HepG2 (cell line): ENCODE data around the gene ACSS1. TPM values are rescaled to one million over a fixed set of nuclear protein-coding genes. Genes with fewer than 3 reads are reported as not detected.

Experiments
- ATAC-seq: fragments of 200-7000 bp; cut with Tn5 transposase; 3 replicates; pipeline ENCODE4 v1.9.1; 2020; ENCODE audit warnings: mild to moderate bottlenecking, moderate library complexity
- BruUV-seq: library from RNA; stranded (reverse); fragments of 400-500 nt; replicated peaks from 2 replicates; lab custom pipeline; 2021; lab: Mats Ljungman, UMichigan
- CTCF ChIA-PET: fragments of 300-600 bp; formaldehyde crosslinking; extraction: SDS; loops from one replicate; lab custom pipeline; 2021; ENCODE audit warnings: low total read pairs, inconsistent platforms, low intra/inter-chr PET ratio; lab: Yijun Ruan, JAX
- POLR2A ChIA-PET: fragments of 350-600 bp; sonication (Branson Sonifier 250); formaldehyde crosslinking; loops from one replicate; lab custom pipeline; 2020; ENCODE audit warnings: antibody characterized with exemption, inconsistent platforms; lab: Yijun Ruan, JAX
- DNase-seq: peaks from one replicate; pipeline ENCODE4 v3.0.0-alpha.2; 2015; ENCODE audit warnings: low spot score
- FAIRE-seq: peaks from 3 replicates; lab custom pipeline; 2011; peaks lifted over from hg19 to GRCh38; lab: Jason Lieb, UNC
- H2AFZ ChIP-seq: one replicate; pipeline ENCODE4 v1.6.1; 2011; ENCODE audit warnings: low read length, inconsistent platforms
- H3K27ac ChIP-seq: fragments of 300-600 bp; 3 replicates; pipeline ENCODE4 v1.8.0; 2011; ENCODE audit warnings: mixed run types, mild to moderate bottlenecking, mixed read lengths, low read length, inconsistent platforms; ENCODE audit not compliant: insufficient read depth; ENCODE audit errors: extremely low read length
- H3K27me3 ChIP-seq, 2 experiments: fragments of 200-600 bp in 1 of 2; 2 replicates in 1 of 2; 3 replicates in 1 of 2; pipeline versions ENCODE4 v1.6.0 to v1.8.0; 2011; ENCODE audit warnings: low read length in 2 of 2, mild to moderate bottlenecking in 2 of 2, moderate library complexity in 2 of 2, inconsistent platforms in 1 of 2; ENCODE audit not compliant: insufficient read depth in 2 of 2, control insufficient read depth in 1 of 2
- H3K36me3 ChIP-seq, 2 experiments: fragments of 200-600 bp in 1 of 2; replicated peaks in 1 of 2; 2 replicates in 1 of 2; 3 replicates in 1 of 2; pipeline versions ENCODE4 v1.5.1 to v1.8.0; 2011; ENCODE audit warnings: low read length in 2 of 2, inconsistent platforms in 1 of 2; ENCODE audit not compliant: insufficient read depth in 2 of 2, control insufficient read depth in 1 of 2
- H3K4me1 ChIP-seq: 2 replicates; pipeline ENCODE4 v1.5.1; 2012; ENCODE audit warnings: low read length, inconsistent platforms; ENCODE audit not compliant: insufficient read depth
- H3K4me2 ChIP-seq: 2 replicates; pipeline ENCODE4 v1.6.0; 2011; ENCODE audit warnings: low read depth, low read length, inconsistent platforms
- H3K4me3 ChIP-seq, 3 experiments: fragments of 200-600 bp in 1 of 3; sonication (generic), shearing (Covaris generic) in 1 of 3; replicated peaks in 1 of 3; 2 replicates each; pipeline ENCODE4 v1.5.1; 2011 to 2016; ENCODE audit warnings: low read length in 3 of 3, inconsistent platforms in 2 of 3, low read depth in 2 of 3, mild to moderate bottlenecking in 2 of 3, control low read depth in 1 of 3, mixed read lengths in 1 of 3; ENCODE audit not compliant: insufficient read depth in 1 of 3
- H3K79me2 ChIP-seq: one replicate; pipeline ENCODE4 v1.6.1; 2011; ENCODE audit warnings: low read length, inconsistent platforms; ENCODE audit not compliant: insufficient read depth
- H3K9ac ChIP-seq: 2 replicates; pipeline ENCODE4 v1.6.0; 2011; ENCODE audit warnings: mild to moderate bottlenecking, low read depth, low read length, inconsistent platforms; ENCODE audit not compliant: insufficient read depth
- H3K9me3 ChIP-seq: 2 replicates; pipeline ENCODE4 v1.5.1; 2012; ENCODE audit warnings: mild to moderate bottlenecking, low read length
- H4K20me1 ChIP-seq: 2 replicates; pipeline ENCODE4 v1.6.0; 2011; ENCODE audit warnings: inconsistent platforms, mild to moderate bottlenecking, low read length, moderate library complexity; ENCODE audit not compliant: insufficient read depth
- MZF1 ChIP-seq: sonication (generic); formaldehyde crosslinking; IDR thresholded peaks from 2 replicates; pipeline ENCODE4 v1.8.1; 2023; ENCODE audit warnings: mild to moderate bottlenecking, missing genetic modification reagents, borderline replicate concordance
- NR3C1 ChIP-seq: sonication (generic); formaldehyde crosslinking; IDR thresholded peaks from 2 replicates; pipeline ENCODE4 v1.4.0; 2020; ENCODE audit warnings: missing genetic modification reagents
- PRPF4 ChIP-seq: fragments of 200-400 bp; formaldehyde crosslinking; IDR thresholded peaks from 2 replicates; pipeline ENCODE4 v1.6.1; 2016; ENCODE audit warnings: low read length, low read depth; ENCODE audit not compliant: poor library complexity, severe bottlenecking
- ZNF263 ChIP-seq: sonication (generic); formaldehyde crosslinking; IDR thresholded peaks from 2 replicates; pipeline ENCODE4 v1.4.0; 2020; ENCODE audit warnings: missing genetic modification reagents
- ZNF598 ChIP-seq: sonication (generic); formaldehyde crosslinking; IDR thresholded peaks from 2 replicates; pipeline ENCODE4 v1.5.1; 2020; ENCODE audit warnings: mild to moderate bottlenecking, missing genetic modification reagents, borderline replicate concordance
- ZNF768 ChIP-seq: sonication (generic); formaldehyde crosslinking; IDR thresholded peaks from 2 replicates; pipeline ENCODE4 v1.4.0; 2020; ENCODE audit warnings: missing genetic modification reagents
- WGBS: methylation state at CpG from one replicate; pipeline ENCODE4 v1.1.6; 2017; ENCODE audit warnings: low lambda C conversion rate; 5-methylcytosine and 5-hydroxymethylcytosine counted together
- in situ Hi-C: cut with HindIII; loops from 2 replicates; pipeline ENCODE4 v1.10.0; 2017; ENCODE audit warnings: low pct_unique_long_range_greater_than_20kb; ENCODE audit not compliant: extremely low pct_ligation_motif_present
- intact Hi-C: fragments of 100-400 bp; cut with micrococcal nuclease; formaldehyde crosslinking; loops from one replicate; pipeline ENCODE4 v1.10.0; 2022; ENCODE audit not compliant: unreplicated experiment
- polyA plus RNA-seq, 8 experiments: library from polyadenylated mRNA; depleted of rRNA in 3 of 8; stranded (reverse) in 7 of 8; unstranded in 1 of 8; fragments of >200 nt; fragmentation: Illumina TruSeq in 4 of 8; extraction: Trizol in 4 of 8; gene quantifications; 2 replicates each; pipeline versions ENCODE4 v1.2.1 to v1.2.3, GENCODE V29; 2011 to 2016; ENCODE audit warnings: low read depth in 4 of 8, missing spikeins in 1 of 8, mixed read lengths in 1 of 8; ENCODE audit not compliant: insufficient read depth in 1 of 8
- total RNA-seq, 5 experiments: library from RNA; depleted of rRNA; stranded (reverse); fragments of >200 nt; fragmentation: Illumina TruSeq; extraction: Trizol; gene quantifications; 2 replicates each; pipeline ENCODE4 v1.2.3, GENCODE V29; 2016; ENCODE audit warnings: low read depth in 1 of 5

ACSS1 gene
- total and polyA plus RNA-seq, 2 of the 13 experiments (the other 11 are each of a cell fraction or from before 2014, with no cell fraction given) = 15.2 to 41.6 TPM

DNA sequence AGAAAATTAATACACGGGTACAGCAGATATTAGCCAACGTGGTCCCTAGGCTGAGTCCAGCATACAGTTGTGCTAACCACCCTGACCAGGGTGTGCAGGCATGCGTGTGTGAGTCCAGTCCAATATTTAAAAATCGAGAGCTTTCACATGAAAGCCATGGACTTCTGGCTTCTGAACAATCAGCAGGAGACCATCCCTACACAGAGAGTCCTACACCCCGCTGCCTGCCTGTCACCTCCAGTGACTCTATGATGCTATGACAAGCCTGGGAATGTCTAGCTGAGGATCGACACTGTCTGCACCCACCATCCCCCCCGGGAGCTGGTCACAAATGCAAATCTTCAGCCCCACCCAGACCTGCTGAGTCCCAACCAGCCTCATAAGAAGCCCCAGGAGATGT, 7.9 kb downstream of the ACSS1 start:
- no peak for DNase-seq
- BruUV-seq = no TSS peak
- Histone ChIP-seq H3K4me1 (peaks cover 57% of the 10 kb centered on the region), H3K4me3 (no peak overlapping the region), H3K36me3 (no peaks in the 10 kb centered on the region; a peak in 1 of 5 replicates), H2AFZ (no peak overlapping the region), H3K9me3 (no peaks in the 10 kb centered on the region), H4K20me1 (no peaks in the 10 kb centered on the region; the same call in 1 of the 2 replicates), H3K27me3 (no peaks in the 10 kb centered on the region), H3K79me2 (peaks cover 3% of the 10 kb centered on the region), H3K9ac (no peak overlapping the region), H3K4me2 (no peak overlapping the region), H3K27ac (no peak overlapping the region)
- CTCF ChIA-PET = no interaction called here
- in situ Hi-C loops (no loop called here), intact Hi-C loops (no loop called here)
- 64% methylated on average over 7 of the region's 7 CpGs for WGBS
- no peak for ATAC-seq
- FAIRE-seq = no peak
- TF ChIP-seq ZNF263 (CRISPR knock-in tag) = 0 out of 2 replicates have a peak, but pooled peaks have one; percentile 4
- TF ChIP-seq MZF1 (CRISPR knock-in tag) = no peak
- TF ChIP-seq ZNF598 = no peak
- no peak for TF ChIP-seq NR3C1 (CRISPR knock-in tag)
- POLR2A ChIA-PET = no interaction called here

DNA sequence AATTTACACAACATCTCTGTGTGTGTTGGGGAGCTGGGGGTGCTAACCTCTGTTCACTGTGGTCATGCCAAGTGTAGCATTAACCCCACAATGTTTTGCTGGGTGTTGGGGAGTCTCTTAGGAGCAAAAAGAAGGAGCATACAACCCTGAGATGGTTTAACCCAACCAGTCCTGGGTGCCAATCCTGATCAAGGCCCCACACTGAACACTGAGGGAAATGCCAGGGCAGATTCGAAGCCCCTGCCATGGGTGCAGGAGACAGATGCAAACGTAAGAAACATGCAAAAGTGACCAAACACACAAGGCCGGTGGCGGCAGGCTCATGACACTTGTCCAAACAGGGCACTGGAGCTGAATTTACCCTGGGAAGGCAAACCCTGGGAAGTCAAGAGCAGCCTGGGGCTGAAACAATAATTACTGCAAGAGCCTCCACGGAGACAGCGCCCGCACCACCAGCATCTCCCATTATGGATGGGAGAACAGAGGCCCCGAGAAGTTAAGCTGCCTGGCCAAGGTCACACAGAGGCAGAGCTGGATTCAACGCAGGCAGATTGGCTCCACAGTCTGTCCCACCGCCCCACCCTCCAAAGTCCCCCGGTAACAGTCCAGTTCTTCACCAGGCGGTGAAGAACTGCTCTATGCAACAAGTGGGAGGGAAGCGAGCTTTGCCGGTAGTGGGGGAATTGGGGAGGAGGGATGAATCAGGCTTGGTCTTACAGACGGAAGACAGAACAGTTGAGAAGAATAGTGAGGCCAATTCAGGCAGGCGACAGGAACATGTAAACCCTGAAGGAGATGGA, 8.5 kb downstream of the ACSS1 start:
- no peak for DNase-seq

More for the DNA sequence above, 8.5 kb downstream of the ACSS1 start:
- ChIA-PET POLR2A (no interaction called here), CTCF (no interaction called here)
- Histone ChIP-seq H4K20me1 (no peaks in the 10 kb centered on the region; the same call in 1 of the 2 replicates), H3K9ac (no peak overlapping the region), H2AFZ (no peak overlapping the region), H3K9me3 (no peaks in the 10 kb centered on the region), H3K36me3 (no peaks in the 10 kb centered on the region; a peak in 1 of 5 replicates), H3K27ac (no peak overlapping the region), H3K4me1 (peaks cover 55% of the 10 kb centered on the region), H3K4me3 (no peak overlapping the region), H3K79me2 (peaks cover 3% of the 10 kb centered on the region), H3K27me3 (no peaks in the 10 kb centered on the region), H3K4me2 (no peak overlapping the region)
- intact Hi-C loops (no loop called here), in situ Hi-C loops (no loop called here)
- 62% methylated on average over 16 of the region's 16 CpGs for WGBS
- no peak for FAIRE-seq
- BruUV-seq = no TSS peak
- no peak for ATAC-seq
- TF ChIP-seq PRPF4 (no peak), ZNF263 (CRISPR knock-in tag) (0 out of 2 replicates have a peak, but pooled peaks have one; percentile 19), ZNF768 (peak; percentile 96)
